DLD1 (cell line): ENCODE measurements around the gene KLHL13.
"Not testable (repeated sequence)": the region's sequence is repeated elsewhere in the genome, so short reads cannot be mapped to it uniquely, and the experiment has no call there.

Experiments used
- in situ Hi-C: cut with HindIII; loops from 2 replicates; pipeline ENCODE4 v1.10.0; 2017; ENCODE audit warnings: low sequenced_read_pairs

KLHL13 gene

DNA sequence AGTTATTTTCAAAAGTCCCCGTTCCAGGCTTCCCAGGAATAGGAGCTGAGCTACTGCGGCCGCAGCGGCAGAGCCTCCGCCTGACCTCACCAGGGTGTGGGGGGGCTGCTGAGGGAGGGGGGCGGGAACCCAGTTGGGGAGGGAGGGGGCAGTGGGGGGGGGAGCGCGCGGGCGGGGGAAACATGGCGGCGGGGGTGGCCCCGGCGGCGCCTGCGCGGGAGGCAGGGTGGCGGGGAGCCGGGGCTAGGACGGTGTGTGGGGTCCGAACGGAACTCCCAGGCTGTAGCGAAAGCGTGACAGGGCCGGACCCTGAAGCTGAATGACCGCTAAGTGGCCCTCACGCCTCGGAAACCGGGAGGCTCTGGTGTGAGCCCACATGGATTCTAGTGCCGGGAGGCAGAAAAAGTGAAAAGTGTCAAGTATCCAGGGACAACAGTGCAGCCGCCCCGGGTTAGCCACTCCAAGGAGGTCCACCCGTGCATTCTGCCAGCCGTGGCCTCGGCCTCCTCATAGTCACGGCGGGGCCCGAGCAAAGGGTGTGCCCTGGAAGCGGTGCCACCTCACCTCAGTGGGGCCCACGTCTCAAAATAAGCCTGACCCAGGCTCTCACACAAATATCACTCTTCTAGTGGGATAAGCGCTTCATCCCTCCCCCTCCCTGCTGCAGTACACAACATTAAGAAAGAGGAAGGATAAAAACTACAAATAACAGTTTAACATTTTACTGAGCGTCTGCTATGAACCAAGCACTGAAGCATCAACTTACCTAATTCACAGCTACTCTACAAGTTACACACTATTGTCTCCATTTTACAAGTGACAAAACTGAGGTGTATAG is at the start of gene KLHL13:
KLHL13 (minus strand) TSS at position 98 of the 838 bp plus-strand sequence. CDS start 88,337 bp downstream, outside the sequence.
- in situ Hi-C loops, result no loop called here

DNA sequence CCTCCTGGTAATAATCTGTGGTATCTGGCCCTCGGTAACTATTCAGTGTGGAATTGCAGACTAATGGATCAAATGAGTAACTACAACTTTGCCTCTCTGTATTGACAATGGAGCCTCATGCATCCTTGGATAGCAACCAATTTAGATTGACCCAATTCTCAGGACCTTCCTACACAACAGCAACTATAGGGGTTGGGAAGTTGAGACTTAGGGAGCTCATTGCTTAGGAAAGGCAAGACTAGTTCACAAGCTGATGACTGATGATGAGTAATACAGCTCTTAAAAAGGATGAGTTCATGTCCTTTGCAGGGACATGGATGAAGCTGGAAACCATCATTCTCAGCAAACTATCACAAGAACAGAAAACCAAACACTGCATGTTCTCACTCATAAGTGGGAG is 47.5 kb upstream of the KLHL13 start:
- in situ Hi-C loops, result no loop called here

DNA sequence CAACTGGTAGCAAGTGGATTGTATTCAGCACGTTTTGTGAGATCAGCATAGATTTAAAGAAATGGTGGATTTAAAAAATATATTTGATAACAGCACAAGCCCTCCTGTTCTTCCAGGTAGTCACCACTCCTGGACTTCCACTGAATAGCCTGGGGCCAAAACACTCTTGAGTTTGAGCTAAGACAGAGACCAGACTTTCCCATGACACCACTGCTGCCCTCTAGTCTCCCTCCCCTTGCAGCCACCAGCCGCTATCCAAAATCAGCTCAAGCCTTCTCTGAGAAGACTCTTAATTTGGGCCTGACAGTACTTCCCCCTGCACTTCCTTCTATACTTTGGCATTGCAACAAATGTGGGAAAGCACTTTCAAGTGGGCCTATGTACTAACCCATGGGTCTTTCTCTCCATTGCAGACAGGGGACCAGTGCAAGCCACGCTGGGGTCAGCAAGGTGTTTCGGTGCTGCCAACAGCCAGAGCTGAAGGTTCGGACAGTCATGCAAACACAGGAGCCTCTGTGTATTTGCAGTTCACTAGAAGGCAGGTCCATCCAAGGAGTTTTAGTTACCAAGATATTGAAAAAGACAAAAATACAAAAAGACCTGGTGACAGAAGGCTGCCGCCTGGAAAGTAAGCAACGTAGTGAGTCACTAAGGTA is 40.5 kb upstream of the KLHL13 start:
- in situ Hi-C loops, result no loop called here

GRCh38 chrX:118156254-118156952 is 39.8 kb upstream of the KLHL13 start:
- in situ Hi-C loops, result no loop called here

DNA sequence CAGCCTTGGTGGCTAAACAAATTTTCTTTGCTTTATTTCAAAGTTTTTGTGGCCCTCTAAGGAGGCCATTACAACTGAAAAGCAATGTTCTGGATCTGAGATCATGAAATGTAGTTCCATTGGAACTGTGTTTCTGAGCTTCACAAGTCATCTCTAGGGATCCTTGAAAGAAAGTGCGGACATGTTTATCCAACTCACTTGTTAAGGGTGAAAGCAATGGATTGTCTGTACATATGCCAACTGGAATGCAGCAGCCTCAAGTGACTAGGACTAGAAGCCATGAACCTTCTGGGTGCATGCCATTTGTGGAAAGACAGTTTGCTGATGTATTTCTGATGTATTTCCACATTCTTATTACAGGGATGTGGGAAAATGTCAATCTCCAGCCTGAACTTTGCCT is 36.7 kb upstream of the KLHL13 start:
- in situ Hi-C loops, result no loop called here

- in situ Hi-C loops, result no loop called here
Observed at GRCh38 chrX:118152721-118153120, 36.1 kb upstream of the KLHL13 start.

GRCh38 chrX:118148737-118149136 is 32.1 kb upstream of the KLHL13 start:
- in situ Hi-C loops, result no loop called here

- in situ Hi-C loops, result not testable (repeated sequence)
Observed at GRCh38 chrX:118147771-118148170, 31.2 kb upstream of the KLHL13 start.

- in situ Hi-C loops, result no loop called here
Observed at GRCh38 chrX:118143578-118143977, 27.0 kb upstream of the KLHL13 start.

- in situ Hi-C loops, result no loop called here
Observed at GRCh38 chrX:118131336-118131735, 14.7 kb upstream of the KLHL13 start.

GRCh38 chrX:118129681-118130080 is 13.1 kb upstream of the KLHL13 start:
- in situ Hi-C loops, result no loop called here

- in situ Hi-C loops, result no loop called here
Observed at GRCh38 chrX:118128724-118129123, 12.1 kb upstream of the KLHL13 start.

DNA sequence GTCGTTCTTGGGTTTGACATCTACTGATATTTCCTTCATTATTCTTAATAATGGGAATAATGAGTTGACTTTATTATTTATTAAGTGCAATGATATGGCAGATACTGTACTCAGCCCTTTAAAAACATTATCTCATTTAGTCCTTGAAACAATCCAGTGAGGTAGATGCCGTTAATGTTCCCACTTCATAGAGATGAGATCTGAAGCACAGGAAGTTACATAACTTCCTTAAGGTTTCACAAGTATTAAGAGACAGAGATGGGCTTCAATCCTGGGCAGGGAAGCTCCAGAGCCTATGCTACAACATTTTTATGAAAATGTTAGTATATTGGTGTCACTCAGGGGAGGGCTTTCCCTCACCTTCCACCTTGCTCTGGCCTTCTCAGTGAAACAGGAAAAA is 9.7 kb upstream of the KLHL13 start:
- in situ Hi-C loops, result no loop called here

DNA sequence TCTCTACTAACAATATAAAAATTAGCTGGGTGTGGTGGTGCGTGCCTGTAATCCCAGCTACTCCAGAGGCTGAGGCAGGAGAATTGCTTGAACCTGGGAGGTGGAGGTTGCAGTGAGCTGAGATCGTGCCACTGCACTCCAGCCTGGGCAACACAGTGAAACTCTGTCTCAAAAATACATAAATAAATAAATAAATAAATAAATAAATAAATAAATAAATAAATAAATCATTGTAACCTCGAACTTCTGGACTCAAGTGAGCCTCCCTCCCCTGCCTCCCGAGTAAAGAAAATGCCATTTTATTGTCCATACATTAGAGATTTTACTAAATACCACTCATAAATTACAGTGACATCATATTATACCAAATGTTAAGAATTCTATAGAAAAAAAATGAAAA is 7.6 kb upstream of the KLHL13 start:
- in situ Hi-C loops, result not testable (repeated sequence)

DNA sequence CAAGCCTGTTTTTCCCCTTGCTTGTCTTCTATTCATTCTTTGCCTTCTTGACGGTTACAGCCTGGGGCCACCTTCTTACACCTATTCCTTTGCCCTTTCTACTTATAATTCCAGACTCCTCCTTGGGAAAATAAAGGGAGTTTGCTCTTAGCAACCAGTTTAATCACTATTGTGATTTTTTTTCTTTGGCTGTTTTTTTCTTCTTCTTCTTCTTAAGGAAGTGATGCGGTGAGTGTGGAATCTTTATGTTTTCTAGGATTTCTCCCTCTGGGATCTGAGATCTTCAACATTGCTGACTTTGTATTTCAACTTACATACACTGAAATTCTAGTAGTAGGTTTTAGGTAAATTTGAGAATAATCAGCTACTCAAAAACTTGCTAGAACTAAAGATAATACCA is 1.1 kb upstream of the KLHL13 start:
- in situ Hi-C loops, result no loop called here

- in situ Hi-C loops, result no loop called here
Observed at GRCh38 chrX:118115953-118116712, 477 bp downstream of the KLHL13 start.

DNA sequence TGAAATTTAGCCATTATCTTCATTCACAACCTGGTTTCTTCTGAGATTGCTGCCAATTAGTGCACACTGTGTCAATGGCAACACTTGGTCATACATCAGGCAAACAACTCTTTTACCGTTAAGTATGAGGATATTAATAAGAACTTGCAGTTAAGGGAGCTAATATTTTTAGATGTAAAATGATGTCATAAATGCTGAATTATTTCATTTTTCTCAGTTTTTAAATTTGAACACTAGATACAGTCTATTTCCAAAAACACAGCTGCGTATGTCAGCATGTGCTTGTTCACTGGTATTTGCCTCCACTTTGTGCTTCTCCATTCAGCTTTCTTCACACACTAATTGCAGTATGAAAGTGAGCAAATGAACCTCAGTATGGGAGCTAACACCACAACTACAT is 1.6 kb downstream of the KLHL13 start:
- in situ Hi-C loops, result no loop called here

DNA sequence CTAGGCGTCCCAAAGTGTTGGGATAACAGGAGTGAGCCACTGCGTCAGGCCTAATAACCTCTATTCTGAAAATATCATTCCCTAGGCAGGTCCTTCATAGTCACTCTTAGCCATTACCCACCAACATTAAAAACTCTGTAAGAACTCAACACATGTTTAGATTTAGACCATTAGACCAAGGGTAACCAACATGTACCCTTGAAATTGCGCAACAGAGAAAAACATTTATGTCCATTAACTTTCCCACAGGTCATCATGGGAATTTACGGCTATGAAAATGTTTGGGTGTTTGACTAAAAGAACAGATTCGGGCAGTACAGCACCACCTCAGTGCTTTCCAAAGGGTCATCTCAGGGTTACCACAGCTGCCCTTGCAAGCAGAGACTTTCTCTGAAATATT is 7.5 kb downstream of the KLHL13 start:
- in situ Hi-C loops, result no loop called here

GRCh38 chrX:118108304-118108703 is 8.3 kb downstream of the KLHL13 start:
- in situ Hi-C loops, result no loop called here

GRCh38 chrX:118100091-118100490 is 16.5 kb downstream of the KLHL13 start:
- in situ Hi-C loops, result no loop called here

- in situ Hi-C loops, result no loop called here
Observed at GRCh38 chrX:118088084-118088483, 28.5 kb downstream of the KLHL13 start.
